Globus pallidus (tissue), 1 donor: Measurements from ENCODE around the gene TAF11.
"Not testable (repeated sequence)": the region's sequence is repeated elsewhere in the genome, so short reads cannot be mapped to it uniquely, and the experiment has no call there.

ENCODE experiments used
- DNase-seq: peaks from one replicate; pipeline ENCODE4 v3.0.0-alpha.2; 2015; ENCODE audit warnings: low spot score

TAF11 gene

GRCh38 chr6:34865107-34865506 lies 22.7 kb downstream of the TAF11 start:
- no peak for DNase-seq

DNA sequence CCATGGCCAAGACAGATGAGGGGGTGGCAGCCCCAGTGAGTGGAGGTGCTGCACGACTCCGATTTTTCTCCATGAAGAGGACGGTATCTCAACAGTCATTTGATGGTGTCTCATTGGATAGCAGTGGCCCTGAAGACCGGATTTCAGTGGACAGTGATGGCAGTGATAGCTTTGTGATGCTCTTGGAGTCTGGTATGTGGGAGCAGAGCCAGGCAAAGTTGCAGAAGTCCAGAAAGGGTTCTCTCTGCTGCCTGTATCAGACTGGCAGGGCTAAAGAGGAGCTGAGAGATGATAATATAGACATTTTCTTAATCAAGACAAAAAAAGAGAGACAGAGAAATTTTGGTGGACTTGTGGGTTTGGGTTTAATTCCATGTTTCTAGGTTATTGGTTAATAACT lies 23.8 kb downstream of the TAF11 start:
- DNase-seq = no peak

GRCh38 chr6:34860776-34861175 lies 27.1 kb downstream of the TAF11 start:
- no peak for DNase-seq

DNA sequence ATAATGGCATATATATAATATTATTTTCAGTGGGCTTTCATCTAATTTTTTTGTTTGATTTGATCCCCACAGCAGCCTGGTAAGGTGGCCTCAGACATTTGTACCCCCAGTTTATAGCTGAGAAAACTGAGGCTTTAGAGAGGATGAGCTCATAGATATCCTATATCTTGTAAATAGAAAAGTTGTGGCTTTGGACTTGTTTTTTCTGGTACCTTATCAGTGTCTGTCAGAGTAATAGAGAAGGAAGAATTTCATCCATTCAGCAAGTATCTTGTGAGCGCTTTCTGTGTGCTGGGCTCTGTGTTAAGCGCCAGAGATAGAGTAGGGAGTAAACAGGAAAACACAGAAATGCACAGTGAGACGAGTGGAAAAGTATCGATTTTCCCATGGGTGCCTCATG lies 27.9 kb downstream of the TAF11 start:
- DNase-seq = no peak

GRCh38 chr6:34858681-34859080 lies 29.2 kb downstream of the TAF11 start:
- DNase-seq = no peak

- DNase-seq = no peak
Measured at GRCh38 chr6:34855463-34855862, 32.4 kb downstream of the TAF11 start.

GRCh38 chr6:34852406-34853085 lies 35.3 kb downstream of the TAF11 start:
- DNase-seq = no peak

DNA sequence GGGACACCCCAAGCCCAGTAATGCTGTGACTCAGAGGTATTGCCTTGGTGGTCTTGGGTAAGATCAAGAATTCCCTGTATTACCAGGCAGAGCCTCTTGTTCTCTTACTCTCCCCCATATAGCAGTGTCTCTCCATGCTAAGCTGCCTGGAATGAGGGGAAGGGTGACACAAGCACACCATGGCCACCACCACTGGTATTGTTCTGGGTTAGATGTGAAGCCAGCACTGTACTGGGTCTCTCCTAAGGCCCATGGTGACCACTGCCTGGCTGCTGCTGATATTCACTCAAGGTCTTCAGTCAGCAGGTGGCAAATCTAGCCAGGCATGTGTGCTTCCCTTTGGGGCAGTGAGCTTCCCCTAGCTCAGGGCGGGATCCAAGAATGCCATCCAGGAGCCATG lies 36.5 kb downstream of the TAF11 start:
- DNase-seq = no peak

- not testable (repeated sequence) for DNase-seq
Measured at GRCh38 chr6:34849066-34849465, 38.8 kb downstream of the TAF11 start.

GRCh38 chr6:34839666-34840352 lies 48.0 kb downstream of the TAF11 start:
- no peak for DNase-seq

- no peak for DNase-seq
Measured at GRCh38 chr6:34837528-34837927, 50.3 kb downstream of the TAF11 start.

GRCh38 chr6:34836451-34836850 lies 51.4 kb downstream of the TAF11 start:
- no peak for DNase-seq

GRCh38 chr6:34836008-34836407 lies 51.8 kb downstream of the TAF11 start:
- peak; percentile 51 for DNase-seq

DNA sequence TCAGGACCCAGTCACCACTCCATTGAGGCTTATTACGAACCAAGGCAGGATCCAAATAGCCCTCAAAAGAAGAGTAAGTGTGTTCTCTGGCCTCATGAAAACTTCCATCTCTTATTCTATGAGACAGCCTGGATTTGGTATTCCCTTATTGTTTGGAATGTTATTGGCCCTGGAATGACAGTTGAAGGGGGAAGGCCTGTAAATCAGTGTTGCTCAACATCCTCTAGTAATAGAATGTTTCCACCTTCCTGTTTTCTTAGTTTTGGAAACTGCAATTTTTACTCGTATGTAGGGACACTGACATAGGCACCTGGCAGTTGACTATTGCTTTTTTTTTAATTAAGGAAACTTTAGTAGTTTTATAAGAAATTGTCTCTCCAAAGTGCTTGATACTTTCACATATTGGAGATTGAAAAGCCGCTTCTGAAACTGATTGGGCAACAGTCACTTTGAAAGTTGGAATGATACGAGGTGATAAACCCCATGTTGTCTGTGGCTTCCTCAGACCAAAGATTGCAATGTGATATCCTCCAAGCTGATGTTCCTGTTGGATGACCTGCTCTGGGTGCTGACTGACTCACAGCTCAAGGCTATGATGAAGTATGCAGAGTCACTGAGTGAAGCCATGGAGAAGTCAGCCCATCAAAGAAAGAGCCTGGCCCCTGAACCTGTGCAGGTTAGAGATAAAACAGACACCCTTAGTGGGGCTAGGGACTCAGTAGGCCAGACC lies 52.9 kb downstream of the TAF11 start:
- DNase-seq = no peak

- DNase-seq = no peak
Measured at GRCh38 chr6:34832942-34833341, 54.9 kb downstream of the TAF11 start.

GRCh38 chr6:34829137-34829536 lies 58.7 kb downstream of the TAF11 start:
- no peak for DNase-seq
